Stimulated activated CD4-positive, alpha-beta T cell treated with anti-CD3 and anti-CD28 coated beads, Interleukin-2, amount 100 ng/mL, for 4 hours (primary cell): ENCODE data around the gene ZNF148.
A peak's percentile ranks its signal among the peaks of the same experiment; 100 is the strongest.
"Not testable (repeated sequence)": the region's sequence is repeated elsewhere in the genome, so short reads cannot be mapped to it uniquely, and the experiment has no call there.

Source experiments
- DNase-seq: peaks from one replicate; pipeline ENCODE4 v3.0.0-alpha.2; 2020; ENCODE audit warnings: low read depth

Gene ZNF148

DNA sequence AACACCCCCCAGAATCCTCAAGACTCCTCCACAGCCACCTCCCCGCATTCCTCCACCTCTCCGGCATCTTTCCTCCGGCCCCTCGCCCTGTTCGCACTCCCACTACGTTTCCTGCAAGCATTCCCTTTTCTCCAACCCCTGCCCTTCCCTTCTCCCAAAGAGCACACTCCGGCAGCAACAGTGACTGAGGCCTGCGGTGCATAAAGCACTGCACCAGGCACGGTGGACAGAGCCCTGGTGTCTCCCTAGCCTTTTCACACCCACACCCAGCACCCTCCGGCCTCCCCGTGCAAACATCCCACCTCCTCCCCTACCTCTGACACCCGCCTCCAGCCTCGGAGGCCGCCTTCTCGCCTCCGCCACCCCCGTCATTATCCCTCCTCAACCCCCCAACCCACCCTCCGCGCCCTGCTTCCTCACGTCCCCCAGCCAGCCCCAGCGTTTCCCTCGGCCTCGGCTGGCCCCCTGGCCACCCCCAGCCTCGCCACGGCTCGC is 577 bp downstream of the ZNF148 start:
- DNase-seq: peak; percentile 41

DNA sequence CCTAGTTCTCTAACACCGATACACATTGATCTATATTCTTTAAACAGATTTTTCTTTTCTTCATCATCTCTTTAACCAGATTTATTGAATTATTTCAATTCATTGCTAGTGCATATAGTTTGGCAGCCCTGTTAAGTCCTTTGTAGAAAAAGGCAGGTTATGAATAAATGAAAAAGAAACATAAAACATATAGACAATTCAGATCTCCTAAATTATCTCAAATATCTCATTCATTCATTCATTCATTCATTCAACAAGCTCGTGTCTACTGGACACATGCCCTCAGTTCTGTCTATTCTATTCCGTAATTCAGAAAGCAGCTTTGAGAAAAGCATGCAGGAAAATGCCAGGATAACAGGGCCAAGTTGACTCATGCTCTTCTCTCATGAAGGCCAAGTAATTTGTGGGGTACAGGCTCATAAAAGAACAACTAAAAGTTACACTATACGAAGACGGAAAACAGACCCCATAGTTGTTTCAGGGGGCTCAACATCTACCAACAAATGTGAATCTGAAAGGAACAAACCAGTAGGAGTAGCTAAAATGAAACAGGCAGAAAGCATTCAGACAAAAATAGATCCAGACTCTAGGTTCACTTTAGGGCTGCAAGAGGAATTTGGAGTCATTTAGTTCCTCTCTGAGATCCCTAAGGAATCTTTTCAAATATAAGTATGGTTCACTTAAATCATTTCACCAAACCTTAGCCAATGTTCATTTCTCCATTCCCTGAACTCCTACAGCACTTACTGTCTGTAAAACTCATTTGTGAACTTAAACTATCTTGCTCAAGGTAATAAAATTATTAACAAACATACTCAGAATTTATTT is 7.5 kb downstream of the ZNF148 start:
- no peak for DNase-seq

DNA sequence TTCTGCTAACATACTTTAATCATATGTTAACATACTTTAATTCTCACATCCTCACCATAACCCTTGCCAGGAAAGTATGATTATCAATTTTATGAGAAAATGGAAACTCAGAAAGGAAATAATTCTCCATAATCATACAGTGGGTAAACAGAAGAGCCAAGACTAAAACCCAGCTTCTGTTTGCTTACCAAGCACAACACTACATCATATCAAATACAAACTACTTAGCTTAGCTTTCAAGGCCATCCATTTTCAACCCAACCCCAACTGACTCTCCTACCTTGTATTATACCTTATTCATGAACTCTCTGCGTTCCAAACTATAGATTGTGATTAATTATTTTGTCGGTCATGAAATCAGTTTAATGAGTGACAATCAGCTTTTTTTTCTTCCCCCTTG is 9.0 kb downstream of the ZNF148 start:
- DNase-seq: no peak

DNA sequence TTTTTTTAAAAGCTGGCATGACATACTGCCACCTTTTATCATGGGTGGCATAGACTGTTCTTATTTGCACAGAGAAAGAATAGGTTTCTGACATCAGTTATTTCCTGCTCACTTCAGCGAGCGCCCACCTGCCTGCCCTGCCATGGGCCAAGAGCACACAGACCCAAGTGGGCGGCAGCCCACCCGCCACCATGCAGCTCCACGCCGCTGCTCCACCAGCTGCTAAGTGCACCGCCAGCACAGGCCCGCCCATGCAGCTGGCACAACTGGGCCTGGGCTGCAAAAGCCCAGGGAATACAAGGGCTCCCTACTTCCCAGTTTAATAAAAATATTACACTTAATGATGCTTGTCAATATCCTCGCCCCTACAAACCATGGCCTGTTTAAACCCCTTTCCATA is 15.4 kb downstream of the ZNF148 start:
- no peak for DNase-seq

DNA sequence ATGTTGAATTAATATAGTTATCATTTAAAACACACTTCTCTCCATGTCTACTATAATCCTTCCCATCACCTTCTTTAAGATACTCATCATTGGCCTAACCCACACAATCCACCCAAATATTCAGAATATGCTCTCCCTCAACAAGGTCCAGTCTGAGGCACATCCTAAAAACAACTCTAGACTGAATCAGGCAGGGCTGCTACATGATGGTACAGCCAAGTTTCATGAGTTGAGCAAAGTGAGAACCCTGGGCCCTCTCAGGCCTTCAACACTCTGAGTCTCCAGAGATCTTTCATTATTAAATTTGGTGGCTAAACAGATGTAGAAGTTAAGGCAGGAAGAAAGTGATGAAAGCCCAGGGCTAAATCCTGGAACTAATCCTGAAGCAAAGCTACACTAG is 16.2 kb downstream of the ZNF148 start:
- no peak for DNase-seq

DNA sequence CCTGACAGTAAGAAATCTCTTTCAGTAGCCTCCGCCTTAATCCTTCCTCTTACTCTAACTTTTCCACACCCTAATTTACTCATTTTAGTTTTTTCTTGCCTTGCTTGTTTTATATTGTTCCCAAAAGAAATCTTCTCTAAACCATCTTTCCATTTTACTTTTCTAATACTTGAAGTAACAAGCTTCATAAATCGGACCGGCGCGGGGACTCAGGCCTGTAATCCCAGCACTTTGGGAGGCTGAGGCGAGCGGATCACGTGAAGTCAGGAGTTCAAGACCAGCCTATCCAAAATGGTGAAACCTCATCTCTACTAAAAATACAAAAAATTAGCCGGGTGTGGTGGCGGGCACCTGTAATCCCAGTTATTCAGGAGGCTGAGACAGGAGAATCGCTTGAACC is 17.3 kb downstream of the ZNF148 start:
- DNase-seq: no peak

DNA sequence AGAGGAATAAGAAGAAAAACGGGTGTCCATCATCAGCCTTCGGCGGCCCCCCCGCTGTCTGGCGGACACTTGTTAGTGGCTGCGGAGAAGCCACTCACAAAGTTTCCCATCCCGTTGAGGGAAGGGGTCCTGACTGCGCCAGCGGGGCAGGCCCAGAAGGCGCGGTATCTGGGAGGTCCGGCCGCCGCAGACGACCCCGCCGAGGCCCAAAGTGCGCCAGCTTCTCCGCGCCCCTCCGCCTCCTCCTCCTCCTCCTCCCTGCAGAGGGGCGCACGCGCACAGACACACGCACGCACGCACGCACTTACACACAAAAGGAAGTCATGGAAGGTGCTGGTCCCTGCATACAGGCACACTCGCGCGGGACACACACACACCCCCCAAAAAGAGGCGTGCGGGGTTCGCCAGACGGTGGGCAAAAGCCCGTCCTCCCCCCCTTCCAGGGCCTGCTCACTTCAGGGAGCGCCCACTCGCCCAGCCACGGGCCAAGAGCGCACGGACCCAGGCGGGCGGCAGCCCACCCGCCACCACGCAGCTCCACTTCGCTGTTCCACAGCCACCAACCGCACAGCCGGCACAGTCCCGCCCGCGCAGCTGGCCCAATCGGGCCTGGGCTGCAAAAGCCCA is 18.0 kb downstream of the ZNF148 start:
- peak; percentile 48 for DNase-seq

DNA sequence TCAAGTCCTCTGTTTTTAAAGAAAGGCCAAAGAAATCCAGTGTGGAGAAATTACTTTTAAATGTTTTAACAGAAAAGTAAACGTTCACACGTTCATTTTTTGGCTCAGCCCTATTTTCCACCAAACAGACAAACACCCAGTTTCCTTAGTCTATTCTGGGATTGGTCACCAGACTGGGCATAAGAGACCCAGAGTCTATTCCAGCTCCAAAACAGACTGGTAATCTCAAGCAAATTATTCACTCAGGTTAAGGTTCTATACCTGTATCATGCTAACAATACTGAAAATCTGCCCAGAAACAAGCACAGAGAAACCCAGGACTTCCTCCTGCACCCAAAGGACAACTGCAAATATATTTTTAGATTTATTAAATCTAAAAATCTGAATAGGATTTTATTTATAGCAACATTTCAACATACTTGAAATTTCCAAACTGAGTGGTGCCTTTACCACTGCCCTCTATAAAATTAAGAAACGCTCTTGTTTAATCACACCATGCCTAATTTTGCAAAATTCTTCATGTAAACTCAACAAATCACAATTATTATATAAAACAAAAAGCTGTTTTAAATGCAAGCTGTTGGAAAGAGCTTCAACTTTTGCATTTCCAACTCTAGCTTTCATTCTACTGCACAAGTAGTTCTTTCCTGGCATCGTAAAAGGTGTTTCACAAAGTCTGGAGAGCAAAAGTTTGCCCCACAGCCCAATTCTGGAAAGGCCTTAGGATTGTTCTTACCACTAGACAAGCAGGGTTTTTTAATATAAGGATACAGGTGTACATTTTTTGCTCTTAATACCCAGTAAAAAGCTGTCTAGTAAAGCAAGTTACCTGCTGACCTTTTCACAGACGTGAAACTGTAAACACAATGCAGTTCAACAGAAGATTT is 18.7 kb downstream of the ZNF148 start:
- DNase-seq: no peak

DNA sequence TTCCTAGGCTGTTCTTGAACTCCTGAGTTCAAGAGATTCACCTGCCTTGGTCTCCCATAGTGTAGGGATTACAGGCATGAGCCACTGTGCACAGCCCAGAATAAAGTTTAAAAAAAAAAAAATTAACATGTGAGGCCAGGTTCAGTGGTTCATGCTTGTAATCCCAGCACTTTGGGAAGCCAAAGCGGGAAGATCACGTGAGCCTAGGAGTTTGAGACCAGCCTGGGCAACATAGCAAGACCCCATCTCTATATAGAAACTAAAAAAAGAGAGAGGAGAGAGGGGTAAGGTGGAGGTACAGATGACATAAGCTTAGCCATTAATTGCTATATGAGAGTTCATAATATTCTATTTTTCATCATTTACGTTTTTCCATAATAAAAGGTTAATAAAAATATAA is 21.5 kb downstream of the ZNF148 start:
- no peak for DNase-seq

DNA sequence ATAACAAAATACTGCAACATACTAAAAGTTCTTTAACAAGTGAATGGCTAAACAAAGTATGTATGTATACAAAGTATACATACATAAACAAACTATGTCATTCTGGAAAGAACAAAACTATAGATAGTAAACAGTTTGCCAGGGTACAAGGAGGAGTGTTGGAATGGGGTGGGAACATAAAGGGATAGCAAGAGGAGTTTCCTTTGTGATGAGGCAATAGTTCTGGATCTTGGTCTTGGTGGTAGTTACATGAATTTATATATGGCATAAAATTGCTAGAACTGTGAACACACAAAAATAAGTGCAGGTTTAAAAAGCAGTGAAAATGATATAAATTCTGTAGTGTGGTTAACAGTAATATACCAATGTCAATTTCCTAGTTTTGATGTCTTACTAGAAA is 22.0 kb downstream of the ZNF148 start:
- no peak for DNase-seq

DNA sequence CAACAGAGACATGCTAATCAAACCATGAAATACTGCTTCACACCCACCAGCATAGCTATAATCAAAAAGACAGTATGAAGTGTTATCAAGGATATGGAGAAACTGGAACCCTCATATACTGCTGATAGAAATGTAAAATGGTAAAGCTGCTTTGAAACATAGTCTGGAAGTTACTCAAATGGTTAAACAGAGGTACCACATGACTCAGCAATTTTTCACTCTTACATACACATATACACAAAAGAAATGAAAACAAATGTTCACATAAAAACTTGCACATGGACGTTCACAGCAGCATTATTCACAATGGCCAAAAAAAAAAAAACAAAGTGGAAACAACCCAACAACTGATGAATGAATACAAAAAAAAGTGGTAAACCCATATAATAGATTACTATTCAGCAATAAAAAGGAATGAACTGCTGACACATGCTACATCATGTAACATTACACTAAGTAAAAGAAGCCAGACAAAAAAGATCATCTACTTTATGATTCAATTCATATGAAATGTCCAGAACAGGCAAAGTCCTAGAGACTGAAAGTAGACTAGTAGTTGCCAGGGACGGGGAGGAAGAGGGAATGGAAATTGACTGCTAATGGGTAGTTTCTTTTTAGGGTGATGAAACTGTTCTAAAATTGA is 23.2 kb downstream of the ZNF148 start:
- DNase-seq: no peak

DNA sequence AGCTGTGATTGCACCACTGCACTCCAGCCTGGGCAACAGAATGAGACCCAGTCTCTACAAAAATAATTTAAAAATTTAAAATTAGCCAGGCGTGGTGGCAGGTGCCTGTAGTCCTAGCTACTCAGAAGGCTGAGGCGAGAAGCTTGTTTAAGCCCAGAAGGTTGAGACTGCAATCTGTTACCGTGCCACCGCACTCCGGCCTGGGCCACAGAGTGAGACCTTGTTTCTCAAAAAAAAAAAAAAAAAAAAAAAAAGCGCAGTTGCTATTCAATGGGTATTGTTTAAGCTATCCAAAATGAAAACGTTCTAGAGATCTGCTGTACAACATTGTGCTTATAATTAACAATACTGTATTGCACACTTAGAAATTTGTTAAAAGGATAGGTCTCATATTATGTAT is 24.0 kb downstream of the ZNF148 start:
- no peak for DNase-seq

DNA sequence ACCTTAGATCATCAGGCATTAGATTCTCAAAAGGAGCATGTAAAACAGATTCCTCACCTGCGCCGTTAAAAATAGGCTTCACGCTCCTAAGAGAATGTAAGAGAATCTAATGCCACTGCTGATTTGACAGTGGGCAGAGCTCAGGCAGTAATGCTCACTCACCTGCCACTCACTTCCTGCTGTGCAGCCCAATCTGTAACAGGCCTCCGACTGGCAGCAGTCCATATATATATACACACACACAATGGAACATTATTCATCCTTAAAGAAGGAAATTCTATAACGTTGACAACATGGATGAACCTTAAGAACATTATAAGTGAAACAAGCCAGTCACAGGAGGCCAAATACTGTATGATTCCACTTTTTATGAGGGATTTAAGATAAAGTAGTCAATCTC is 24.5 kb downstream of the ZNF148 start:
- no peak for DNase-seq

DNA sequence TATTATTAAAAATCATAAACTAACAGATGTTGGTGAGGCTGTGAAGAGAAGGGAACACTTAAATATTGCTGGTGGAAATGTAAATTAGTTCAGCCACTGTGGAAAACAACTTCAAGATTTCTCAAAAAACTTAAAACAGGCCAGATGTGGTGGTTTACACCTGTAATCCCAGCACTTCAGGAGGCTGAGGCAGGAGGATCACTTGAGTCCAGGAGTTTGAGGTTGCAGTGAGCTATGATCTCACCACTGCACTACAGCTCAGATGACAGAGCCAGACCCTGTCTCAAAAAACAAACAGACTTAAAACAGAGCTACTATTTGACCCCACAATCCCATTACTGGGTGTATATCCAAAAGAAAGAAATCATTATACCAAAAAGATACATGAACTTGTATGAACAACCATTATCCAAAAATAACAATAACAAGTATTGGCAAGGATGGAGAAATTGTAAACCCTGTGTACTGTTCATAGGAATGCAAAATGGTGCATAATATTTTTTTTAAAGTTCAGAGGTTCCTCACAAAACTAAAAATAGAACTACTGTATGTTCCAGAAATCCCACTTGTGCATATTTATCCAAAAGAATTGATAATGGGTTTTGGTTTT is 25.5 kb downstream of the ZNF148 start:
- no peak for DNase-seq

DNA sequence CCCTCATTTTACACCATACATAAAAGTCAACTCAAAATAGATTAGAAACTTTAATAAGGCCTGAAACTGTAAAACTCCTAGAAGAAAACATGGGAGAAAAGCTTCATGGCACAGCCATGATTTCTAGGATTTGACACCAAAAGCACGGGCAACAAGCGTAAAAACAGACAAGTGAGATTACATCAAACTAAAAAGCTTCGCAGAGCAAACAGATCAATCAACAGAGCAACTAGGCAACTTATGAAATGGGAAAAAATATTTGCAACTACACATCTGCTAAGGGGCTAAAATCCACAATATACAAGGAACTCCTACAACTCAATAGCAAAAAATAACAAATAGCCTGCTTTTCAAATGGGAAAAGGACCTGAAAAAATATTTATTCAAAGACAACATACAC is 26.1 kb downstream of the ZNF148 start:
- DNase-seq: no peak

DNA sequence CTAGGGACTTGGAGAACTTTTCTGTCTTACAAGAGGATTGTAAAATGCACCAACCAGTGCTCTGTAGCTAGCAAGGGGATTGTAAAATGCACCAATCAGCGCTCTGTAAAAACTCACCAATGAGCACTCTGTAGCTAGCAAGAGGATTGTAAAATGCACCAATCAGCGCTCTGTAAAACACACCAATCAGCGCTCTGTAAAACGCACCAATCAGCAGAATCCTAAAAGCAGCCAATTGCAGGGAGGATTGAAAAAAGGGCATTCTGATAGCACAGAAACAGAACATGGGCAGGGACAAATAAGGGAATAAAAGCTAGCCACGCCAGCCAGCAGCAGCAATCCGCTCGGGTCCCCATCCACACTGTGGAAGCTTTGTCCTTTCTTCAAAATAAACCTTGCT is 31.8 kb downstream of the ZNF148 start:
- not testable (repeated sequence) for DNase-seq

DNA sequence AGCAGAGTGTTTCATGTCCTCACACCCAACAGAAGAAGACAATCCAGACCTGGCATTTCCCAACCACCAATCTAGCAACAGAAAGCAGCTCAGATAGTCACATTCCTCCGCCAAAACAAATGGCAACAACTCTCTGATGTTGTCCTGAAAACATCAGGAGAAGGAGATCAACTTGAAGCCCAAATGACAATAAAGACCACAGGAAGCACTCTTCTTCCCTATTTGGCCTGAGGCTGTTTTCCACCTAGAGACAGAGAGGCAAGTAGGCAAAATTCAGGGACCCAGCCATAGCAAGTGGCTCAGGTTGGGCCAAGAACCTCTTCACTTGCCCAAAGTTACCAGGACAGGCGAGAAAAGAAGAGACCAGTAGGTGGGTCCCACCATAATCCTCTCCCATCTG is 35.0 kb downstream of the ZNF148 start:
- no peak for DNase-seq

DNA sequence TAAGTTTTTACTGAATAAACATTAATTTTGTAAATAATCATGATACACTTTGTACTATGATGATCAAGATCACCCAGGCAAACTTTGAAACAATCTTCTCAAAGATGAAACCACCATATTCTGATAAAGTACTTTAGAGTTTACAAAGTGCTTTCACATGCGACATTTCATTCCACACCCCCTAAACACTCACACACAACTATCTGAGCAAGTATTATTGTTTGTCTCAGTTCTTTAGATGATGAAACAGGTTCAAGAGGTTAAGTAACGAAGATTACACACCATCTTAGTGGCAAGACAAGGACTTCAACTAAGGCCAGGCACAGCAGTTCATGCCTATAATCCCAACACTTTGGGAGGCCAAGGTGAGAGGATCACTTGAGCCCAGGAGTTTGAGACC is 37.6 kb downstream of the ZNF148 start:
- DNase-seq: no peak

DNA sequence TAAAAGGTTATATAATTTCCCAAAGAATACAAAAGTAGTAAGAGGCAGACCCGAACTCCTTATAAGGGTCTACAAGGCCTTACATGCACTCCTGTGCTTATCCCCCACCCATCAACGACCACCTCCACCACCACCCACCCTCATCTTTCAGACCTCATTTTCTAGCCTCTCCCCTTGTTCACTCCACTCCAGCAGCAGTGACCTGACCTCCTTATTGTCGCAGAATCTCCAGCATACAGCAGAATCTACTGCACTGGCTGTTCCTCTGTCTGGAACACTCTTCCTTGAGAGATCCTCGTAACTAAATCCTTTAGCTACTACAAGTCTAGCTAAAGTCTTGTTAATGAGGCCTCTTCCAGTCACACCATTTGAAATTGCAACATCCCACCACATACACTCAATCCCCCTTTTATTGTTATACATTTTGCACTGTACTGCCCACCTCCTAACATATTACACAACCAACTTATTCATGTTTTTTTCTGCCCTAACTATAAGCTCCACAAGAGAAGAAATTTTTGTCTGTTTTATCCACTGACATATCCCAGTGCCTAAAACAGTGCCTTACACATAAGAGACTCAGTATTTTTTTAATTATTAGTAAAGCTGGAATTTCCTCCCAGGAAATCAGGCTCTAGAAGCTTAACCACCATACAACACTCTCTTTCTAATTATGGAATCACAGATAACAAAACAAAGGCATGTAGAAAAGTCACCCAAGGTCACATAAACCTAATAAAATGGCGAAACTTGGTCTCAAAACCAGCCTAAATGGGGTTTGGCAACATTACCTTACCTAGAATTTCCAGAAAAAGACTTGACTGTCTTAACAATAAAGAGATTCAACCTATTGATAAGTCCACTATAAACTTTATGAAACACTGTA is 40.2 kb downstream of the ZNF148 start:
- DNase-seq: no peak

DNA sequence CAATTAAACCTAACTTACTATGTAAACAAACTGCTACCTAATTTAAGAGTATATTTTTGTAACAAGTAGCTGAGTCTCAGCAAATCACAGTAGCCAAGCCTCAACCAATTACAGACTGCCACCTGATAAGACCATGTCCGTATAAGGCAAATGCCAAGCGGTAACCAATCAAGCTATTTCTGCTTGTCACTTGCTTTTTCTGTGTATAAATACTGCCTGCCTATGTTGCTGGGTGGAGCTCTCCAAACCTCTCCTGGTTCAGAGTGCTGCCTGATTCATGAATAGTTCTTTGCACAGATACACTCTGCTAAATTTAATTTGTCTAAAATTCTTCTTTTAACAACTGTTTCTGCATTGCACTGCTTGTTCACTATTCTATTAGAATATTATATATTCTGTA is 42.6 kb downstream of the ZNF148 start:
- no peak for DNase-seq

DNA sequence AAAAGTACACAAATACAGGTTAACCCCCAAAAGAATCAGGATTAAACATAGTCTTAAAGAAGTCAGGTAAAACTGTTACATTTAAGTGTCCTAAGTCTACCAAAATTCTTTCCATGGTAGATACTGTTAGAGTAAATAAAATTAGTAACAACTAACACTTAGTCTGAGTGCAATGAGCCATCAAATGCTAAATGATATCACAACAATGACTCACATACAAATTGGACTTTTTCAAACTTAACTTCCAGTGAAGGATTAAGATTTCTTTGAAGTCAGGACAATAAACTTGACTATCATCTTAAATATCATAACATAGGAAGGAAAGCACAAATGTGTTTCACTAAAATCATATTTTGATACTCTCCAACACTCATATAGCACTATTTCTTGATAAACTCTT is 43.9 kb downstream of the ZNF148 start:
- no peak for DNase-seq
